ENCODE data around the gene TRPV5.

The TRPV5 gene

DNA sequence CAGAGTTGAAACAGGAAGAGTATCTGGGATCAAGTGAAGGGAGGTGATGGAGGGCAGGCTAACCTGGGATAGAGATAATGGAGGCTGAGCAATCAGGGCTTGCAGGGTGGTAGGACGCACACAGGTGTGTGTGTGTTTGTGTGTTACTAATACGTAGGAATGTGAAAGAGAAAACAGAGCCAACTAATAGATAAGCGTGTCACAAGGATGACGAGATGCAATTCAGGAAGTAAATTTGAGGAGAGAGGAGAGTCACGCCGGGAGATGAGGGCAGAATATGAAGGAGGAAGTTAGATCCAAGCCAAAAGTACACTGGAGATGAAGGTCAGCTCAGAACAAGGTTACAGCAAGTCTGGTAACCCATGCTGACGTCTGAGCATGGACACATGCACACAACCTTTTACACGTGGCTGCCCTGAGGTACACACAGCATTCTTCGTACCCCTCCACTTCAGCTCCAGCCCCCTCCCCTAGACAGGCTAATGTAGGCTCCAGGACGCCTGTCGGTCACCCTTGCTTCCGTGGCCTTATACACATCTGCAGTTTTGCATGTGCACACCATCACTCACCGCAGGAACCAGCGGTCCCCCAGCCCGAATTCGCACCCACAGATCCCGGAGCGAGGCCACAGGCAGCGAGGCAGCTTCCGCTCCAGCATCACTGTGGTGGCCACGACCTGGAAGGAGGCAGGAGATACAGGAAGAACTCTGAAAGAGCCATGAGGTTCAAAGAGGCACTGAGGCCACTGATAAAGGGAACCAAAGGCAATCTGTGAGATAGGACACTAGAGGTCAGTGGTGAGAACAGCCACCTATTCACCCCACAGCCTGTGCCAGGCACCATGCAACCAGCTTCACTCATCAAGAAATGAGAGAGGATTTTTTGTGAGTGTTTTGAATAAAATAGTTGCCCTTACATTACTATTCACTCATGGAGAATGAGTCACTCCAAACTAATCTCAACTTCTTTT is 24.3 kb downstream of the TRPV5 start:
- peak; percentile 23 for DNase-seq
- no peak overlapping the region for H3K27ac ChIP-seq
- TF ChIP-seq, protein P1, sequence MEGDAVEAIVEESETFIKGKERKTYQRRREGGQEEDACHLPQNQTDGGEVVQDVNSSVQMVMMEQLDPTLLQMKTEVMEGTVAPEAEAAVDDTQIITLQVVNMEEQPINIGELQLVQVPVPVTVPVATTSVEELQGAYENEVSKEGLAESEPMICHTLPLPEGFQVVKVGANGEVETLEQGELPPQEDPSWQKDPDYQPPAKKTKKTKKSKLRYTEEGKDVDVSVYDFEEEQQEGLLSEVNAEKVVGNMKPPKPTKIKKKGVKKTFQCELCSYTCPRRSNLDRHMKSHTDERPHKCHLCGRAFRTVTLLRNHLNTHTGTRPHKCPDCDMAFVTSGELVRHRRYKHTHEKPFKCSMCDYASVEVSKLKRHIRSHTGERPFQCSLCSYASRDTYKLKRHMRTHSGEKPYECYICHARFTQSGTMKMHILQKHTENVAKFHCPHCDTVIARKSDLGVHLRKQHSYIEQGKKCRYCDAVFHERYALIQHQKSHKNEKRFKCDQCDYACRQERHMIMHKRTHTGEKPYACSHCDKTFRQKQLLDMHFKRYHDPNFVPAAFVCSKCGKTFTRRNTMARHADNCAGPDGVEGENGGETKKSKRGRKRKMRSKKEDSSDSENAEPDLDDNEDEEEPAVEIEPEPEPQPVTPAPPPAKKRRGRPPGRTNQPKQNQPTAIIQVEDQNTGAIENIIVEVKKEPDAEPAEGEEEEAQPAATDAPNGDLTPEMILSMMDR (IDR thresholded peaks at IDR 0.05; ENCODE audit: low read depth, low read length) = peak; percentile 82
- H3K27me3 ChIP-seq (ENCODE audit: insufficient read depth, low read depth, severe bottlenecking) = no peaks in the 10 kb centered on the region
- H3K36me3 ChIP-seq = no peaks in the 10 kb centered on the region
- H3K4me3 ChIP-seq (ENCODE audit: low read depth, low read length) = no peak overlapping the region
- H3K9me3 ChIP-seq (ENCODE audit: severe bottlenecking) = peaks cover 9% of the 10 kb centered on the region

DNA sequence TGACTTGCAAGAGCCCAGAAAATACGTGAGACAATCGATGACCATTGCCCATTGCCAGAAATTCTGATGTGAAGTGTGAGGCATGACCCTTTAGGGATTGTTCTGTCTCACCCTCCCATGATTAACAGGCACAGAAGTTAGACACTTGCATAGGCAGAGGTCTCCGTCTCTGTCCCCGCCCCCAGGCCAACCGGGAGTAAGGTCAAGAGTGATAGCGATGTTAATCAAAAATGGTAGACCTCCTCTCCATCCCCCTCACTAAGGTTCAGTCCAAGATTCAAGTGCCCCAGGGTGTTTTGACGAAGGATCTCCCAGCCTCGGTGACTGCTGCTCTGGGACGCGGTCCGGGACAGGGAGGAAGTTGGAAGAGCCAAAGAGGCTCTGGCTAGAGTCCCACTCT is 25.3 kb downstream of the TRPV5 start:
- Histone ChIP-seq H3K27me3 (ENCODE audit: insufficient read depth, low read depth, severe bottlenecking) (no peaks in the 10 kb centered on the region), H3K9me3 (ENCODE audit: severe bottlenecking) (peaks cover 12% of the 10 kb centered on the region), H3K36me3 (no peaks in the 10 kb centered on the region), H3K4me3 (ENCODE audit: low read depth, low read length) (no peak overlapping the region), H3K27ac (no peak overlapping the region)
- TF ChIP-seq, protein P1 (IDR thresholded peaks at IDR 0.05; ENCODE audit: low read depth, low read length) = no peak
- DNase-seq = no peak

DNA sequence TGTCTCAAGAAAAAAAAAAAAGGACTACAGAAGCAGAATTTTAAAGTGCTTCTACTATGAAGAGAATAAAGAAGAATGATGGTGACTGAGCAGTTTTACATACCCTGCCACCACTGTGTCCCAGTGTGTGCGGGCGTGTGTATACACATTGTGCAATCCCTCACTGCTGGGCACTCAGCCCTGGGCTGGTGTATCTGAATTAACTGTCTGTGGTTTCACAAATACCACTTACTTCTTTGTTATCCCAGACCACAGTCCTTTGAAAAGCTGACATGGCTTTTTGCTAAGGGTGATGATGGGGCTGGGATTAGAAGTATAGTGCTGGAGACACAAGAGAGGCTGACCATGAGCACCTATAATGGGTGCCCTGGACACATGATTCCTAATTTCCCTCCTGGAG is 26.9 kb downstream of the TRPV5 start:
- Histone ChIP-seq H3K27ac (no peak overlapping the region), H3K27me3 (ENCODE audit: insufficient read depth, low read depth, severe bottlenecking) (no peaks in the 10 kb centered on the region), H3K9me3 (ENCODE audit: severe bottlenecking) (peaks cover 12% of the 10 kb centered on the region), H3K4me3 (ENCODE audit: low read depth, low read length) (no peak overlapping the region), H3K36me3 (no peaks in the 10 kb centered on the region)
- DNase-seq = no peak
- TF ChIP-seq, protein P1 (IDR thresholded peaks at IDR 0.05; ENCODE audit: low read depth, low read length) = no peak

DNA sequence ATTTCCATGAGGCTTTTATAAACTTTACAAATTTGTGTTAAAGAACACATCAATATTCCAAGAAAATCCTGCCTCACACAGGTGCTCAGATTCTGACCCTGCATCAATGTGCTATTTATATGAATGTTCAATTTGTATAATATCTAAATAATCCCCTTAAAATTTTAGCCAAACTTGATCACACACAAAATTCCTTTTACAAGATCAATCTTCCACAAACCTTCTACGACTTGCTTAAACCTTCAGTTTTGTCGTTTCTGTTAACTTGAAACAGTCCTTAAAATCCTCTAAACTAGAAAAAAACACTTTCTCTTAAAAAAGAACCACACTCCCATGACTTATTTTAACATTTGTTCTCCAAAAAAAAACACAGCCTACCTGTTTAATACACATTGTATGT is 27.8 kb downstream of the TRPV5 start:
- no peak for DNase-seq
- Histone ChIP-seq H3K27me3 (ENCODE audit: insufficient read depth, low read depth, severe bottlenecking) (no peaks in the 10 kb centered on the region), H3K36me3 (no peaks in the 10 kb centered on the region), H3K4me3 (ENCODE audit: low read depth, low read length) (no peak overlapping the region), H3K27ac (no peak overlapping the region), H3K9me3 (ENCODE audit: severe bottlenecking) (peaks cover 12% of the 10 kb centered on the region)
- TF ChIP-seq, protein P1 (IDR thresholded peaks at IDR 0.05; ENCODE audit: low read depth, low read length) = no peak

DNA sequence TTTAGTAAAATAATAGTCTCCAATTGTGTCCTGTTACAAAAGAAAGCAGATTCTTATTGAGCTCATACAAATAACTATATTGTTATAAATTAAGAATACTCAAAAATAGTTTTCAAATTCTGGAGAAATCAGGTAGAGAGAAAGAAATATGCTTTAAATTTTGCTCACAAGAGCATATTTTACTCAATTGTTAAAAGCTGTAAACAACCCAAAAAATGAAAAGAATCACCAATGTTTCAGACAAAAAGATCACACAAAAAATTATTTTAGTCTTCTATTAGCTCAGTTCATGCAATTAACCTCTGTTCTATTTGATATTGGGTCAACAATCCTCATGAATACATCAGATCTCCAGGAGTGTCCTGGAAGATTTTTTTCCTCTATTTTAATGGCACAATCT is 29.4 kb downstream of the TRPV5 start:
- Histone ChIP-seq H3K9me3 (ENCODE audit: severe bottlenecking) (peaks cover 12% of the 10 kb centered on the region), H3K27ac (no peak overlapping the region), H3K4me3 (ENCODE audit: low read depth, low read length) (no peak overlapping the region), H3K27me3 (ENCODE audit: insufficient read depth, low read depth, severe bottlenecking) (no peaks in the 10 kb centered on the region), H3K36me3 (no peaks in the 10 kb centered on the region)
- TF ChIP-seq, protein P1 (IDR thresholded peaks at IDR 0.05; ENCODE audit: low read depth, low read length) = no peak
- no peak for DNase-seq

Measured in WERI-Rb-1 (cell line).